GM18951 (cell line): ENCODE measurements around the gene CWH43.
"Not testable (repeated sequence)": the region's sequence is repeated elsewhere in the genome, so short reads cannot be mapped to it uniquely, and the experiment has no call there.

Experiments
- POLR2A ChIP-seq: IDR thresholded peaks from 4 replicates; pipeline ENCODE4 v1.6.1; 2011; ENCODE audit warnings: mild to moderate bottlenecking; ENCODE audit not compliant: insufficient read length, insufficient read depth; ENCODE audit errors: extremely low read depth
- in situ Hi-C: fragments of 300-500 bp; cut with MboI; formaldehyde crosslinking; loops from one replicate; pipeline ENCODE4 v1.12.0; 2022; ENCODE audit warnings: low sequenced_read_pairs, mixed read lengths, inconsistent platforms; ENCODE audit not compliant: unreplicated experiment

Gene CWH43

GRCh38 chr4:48985976-48986653 lies at the start of gene CWH43:
TSS of gene CWH43 (plus strand) at chr4:48986275. CDS start at chr4:48986430, 155 bp downstream.
- in situ Hi-C loops: no loop called here
- TF ChIP-seq POLR2A: no peak

DNA sequence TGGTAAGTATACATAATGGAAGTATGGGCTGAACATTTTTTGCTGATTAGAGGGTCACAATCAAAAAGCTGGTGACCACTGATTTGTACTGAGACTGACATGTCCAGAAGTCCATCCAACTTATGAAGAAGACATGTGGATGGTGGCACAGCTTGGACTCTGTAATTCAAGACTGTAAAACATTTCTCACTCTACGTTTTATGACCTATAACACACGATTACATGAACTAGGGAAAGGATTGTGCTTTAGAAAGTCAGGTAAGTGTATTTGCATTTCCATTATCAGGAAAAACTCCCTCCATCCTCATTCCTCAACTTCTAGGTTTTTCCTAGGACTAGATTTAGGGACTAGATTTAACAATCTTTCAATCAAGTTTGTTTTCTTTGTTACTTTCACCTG lies 49.0 kb upstream of the CWH43 start:
- no peak for TF ChIP-seq POLR2A
- in situ Hi-C loops: no loop called here

- no peak for TF ChIP-seq POLR2A
- in situ Hi-C loops: no loop called here
These were observed 47.2 kb upstream of the CWH43 start for GRCh38 chr4:48938831-48939230.

- in situ Hi-C loops: no loop called here
- no peak for TF ChIP-seq POLR2A
These were observed 46.3 kb upstream of the CWH43 start for GRCh38 chr4:48939785-48940184.

DNA sequence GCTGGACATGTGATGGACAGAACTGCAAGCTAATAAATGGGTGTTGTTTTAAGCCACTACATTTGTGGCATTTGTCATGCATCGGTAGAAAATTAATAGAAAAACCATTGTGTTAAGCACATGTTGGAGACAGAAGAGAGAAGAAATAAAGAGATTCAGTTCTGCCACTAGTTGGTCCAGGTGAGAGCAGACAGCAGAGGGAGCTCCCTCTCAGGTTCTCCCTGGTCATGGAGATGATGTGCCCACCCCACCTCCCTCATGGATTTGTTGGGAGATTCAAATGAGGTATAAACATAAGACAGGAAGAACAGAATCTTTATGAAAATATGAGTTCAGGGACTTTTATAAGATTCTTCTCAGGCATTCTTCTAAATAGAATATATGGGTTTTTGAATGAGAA lies 42.7 kb upstream of the CWH43 start:
- TF ChIP-seq POLR2A: no peak
- in situ Hi-C loops: no loop called here

- in situ Hi-C loops: no loop called here
- TF ChIP-seq POLR2A: no peak
These were observed 41.8 kb upstream of the CWH43 start for GRCh38 chr4:48944252-48944651.

DNA sequence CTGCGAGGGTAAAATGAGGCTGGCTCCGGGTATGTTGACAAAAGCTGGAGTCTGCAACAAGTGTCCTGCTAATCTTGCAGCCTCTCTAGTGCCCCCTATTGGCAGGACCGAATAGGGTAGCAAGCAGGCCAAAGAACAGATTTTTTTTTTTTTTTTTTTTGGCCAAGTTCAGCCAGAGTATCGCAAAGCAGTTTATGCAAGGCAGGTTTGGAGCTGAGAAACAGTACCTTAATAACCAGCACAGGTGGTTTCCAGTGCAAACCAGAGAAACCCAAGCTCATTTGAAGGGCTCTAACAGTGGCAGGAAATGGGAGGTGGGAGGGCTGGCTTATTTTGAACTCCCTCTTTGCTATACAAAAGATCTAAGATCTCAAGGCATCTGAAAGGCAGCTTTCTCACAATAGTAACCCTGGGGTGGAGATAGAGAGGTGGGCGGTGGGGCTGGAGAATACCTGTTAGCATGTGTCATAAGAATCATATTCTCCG lies 41.3 kb upstream of the CWH43 start:
- in situ Hi-C loops: no loop called here
- no peak for TF ChIP-seq POLR2A

DNA sequence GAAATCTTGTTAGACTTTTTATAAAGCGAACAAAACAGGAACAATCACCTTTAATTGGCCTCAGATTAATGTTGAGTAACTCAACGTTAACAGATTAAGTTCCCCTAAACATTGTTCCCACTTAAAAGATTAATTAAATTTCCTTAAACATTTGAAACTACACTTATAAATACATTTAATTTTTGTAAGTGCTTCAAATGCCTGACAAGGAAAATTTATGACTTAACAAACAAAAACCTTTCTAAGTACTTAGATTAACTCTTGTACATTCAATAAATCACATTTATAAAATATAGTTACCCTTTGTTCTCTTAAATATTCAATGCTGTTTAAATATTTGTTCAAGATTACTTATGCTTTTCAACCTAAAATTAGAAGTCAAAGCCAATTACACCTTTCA lies 40.1 kb upstream of the CWH43 start:
- in situ Hi-C loops: no loop called here
- TF ChIP-seq POLR2A: no peak

- in situ Hi-C loops: no loop called here
- TF ChIP-seq POLR2A: no peak
These were observed 38.3 kb upstream of the CWH43 start for GRCh38 chr4:48947731-48948130.

- in situ Hi-C loops: no loop called here
- no peak for TF ChIP-seq POLR2A
These were observed 37.0 kb upstream of the CWH43 start for GRCh38 chr4:48949086-48949485.

DNA sequence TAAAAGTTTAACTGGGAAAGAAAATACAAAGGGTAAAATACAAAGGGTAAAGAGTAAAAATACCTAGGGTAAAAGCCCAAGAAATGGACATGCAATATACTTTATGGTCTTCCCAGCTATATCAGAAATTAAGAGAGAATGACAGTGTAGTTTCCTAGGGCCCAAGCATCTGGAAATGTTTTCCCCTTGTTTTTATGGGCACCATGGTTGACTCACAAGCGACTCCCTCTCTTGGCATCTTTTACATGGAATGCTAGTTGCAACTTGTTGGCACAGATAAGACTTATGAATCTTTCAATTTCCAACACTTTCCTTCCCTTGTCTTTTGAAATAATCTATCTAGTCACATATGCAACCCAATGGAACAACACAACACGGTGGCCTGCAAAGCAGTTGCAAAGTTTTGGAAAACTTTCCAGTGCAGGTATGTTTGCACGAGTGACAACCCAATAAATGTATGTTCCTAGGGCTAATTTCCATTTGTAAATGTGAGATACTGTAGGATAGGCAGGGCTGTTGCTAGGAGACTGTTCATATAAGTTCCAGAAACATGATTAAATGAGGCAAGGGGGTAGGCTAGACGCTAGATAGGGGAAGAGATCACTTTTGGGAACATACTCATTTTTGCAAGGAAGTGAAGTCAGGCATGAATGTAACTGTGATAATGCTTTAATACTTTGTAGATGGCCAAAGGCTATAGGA lies 36.4 kb upstream of the CWH43 start:
- in situ Hi-C loops: no loop called here
- no peak for TF ChIP-seq POLR2A

GRCh38 chr4:48954314-48954713 lies 31.8 kb upstream of the CWH43 start:
- no peak for TF ChIP-seq POLR2A
- in situ Hi-C loops: no loop called here

DNA sequence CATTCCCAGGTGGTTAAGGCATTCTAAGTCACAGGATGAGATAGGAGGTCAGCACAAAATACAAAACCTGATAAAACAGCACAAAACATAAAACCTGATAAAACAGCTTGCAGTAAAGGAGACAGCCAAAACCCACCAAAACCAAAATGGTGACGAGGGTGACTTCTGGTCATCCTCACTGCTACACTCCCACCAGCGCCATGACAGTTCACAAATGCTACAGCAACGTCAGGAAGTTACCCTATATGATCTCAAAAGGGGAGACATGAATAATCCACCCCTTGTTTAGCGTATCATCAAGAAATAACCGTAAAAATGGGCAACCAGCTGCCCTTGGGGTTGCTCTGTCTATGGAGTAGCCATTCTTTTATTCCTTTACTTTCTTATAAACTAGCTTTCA lies 28.7 kb upstream of the CWH43 start:
- in situ Hi-C loops: not testable (repeated sequence)

DNA sequence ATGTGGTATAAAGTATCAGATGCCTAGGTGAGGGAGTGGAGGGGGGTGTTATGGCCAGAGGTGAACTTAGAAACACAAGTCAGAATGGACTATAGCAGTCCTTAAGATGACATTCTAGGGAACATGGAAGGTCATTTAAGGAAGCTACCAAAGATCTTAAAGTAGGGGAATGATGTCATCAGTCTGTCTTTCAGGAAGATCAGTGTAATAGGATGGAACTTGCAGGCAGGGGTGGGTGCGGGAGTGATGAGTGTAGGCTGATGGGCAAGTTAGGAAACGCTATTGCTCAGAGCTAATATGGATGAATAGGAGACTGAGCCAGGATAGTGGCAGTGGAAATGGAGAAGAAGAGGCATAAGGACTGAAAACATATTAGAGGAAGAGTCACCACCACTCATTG lies 27.5 kb upstream of the CWH43 start:
- no peak for TF ChIP-seq POLR2A
- in situ Hi-C loops: no loop called here
